Measurements from ENCODE around the gene KRTAP20-3. TPM values are rescaled to one million over a fixed set of nuclear protein-coding genes. Genes with fewer than 3 reads are reported as not detected.

The KRTAP20-3 gene
- not detected for total RNA-seq
- not detected for polyA plus RNA-seq
- long read RNA-seq, donor 1: 0 reads
- long read RNA-seq, donor 2: 0 reads
- long read RNA-seq, donor 3: 0 reads
- long read RNA-seq, donor 4: 0 reads
- long read RNA-seq, donor 5: 0 reads
- long read RNA-seq, donor 6: 0 reads
- long read RNA-seq, donor 7, partial matches to known transcripts: 0 of 1 reads
- long read RNA-seq, donor 7, other reads (novel, unspliced or antisense): 0 of 1 reads
- long read RNA-seq, donor 8: 0 reads
- long read RNA-seq, donor 9: 0 reads
- long read RNA-seq, donor 10: 0 reads

GRCh38 chr21:30642564-30642963, at the start of gene KRTAP20-3:
Gene KRTAP20-3, plus strand, starts transcription at chr21:30642864.
- no peak within 1 kb of the TSS for H3K4me3 ChIP-seq (ENCODE audit: low read length in 2 of 2)
- no peaks in the 10 kb centered on the region for H3K9me3 ChIP-seq (ENCODE audit: control insufficient read depth in 2 of 2, insufficient read depth in 1 of 2, low read length in 1 of 2)
- no peaks in the 10 kb centered on the region for H3K27me3 ChIP-seq (ENCODE audit: control insufficient read depth in 2 of 2, insufficient read depth in 1 of 2, low read length in 1 of 2)
- no peaks in the 10 kb centered on the region for H3K36me3 ChIP-seq (ENCODE audit: control insufficient read depth in 2 of 2, insufficient read depth in 2 of 2, low read length in 1 of 2)
- DNase-seq (ENCODE audit: low read depth in 6 of 9, low spot score in 9 of 9): no peak
- no peaks in the 10 kb centered on the region for H3K4me1 ChIP-seq (ENCODE audit: control insufficient read depth in 2 of 2, insufficient read depth in 2 of 2, low read length in 2 of 2)
- WGBS: 98% methylated on average over 2 of the region's 2 CpGs
- no peak within 1 kb of the TSS for H3K27ac ChIP-seq (ENCODE audit: low read depth in 1 of 2, low read length in 1 of 2)

- Histone ChIP-seq H3K4me1 (ENCODE audit: control insufficient read depth in 2 of 2, insufficient read depth in 2 of 2, low read length in 2 of 2) (no peaks in the 10 kb centered on the region), H3K27ac (ENCODE audit: low read depth in 1 of 2, low read length in 1 of 2) (no peak within 1 kb of the TSS), H3K27me3 (ENCODE audit: control insufficient read depth in 2 of 2, insufficient read depth in 1 of 2, low read length in 1 of 2) (no peaks in the 10 kb centered on the region), H3K4me3 (ENCODE audit: low read length in 2 of 2) (no peak within 1 kb of the TSS), H3K36me3 (ENCODE audit: control insufficient read depth in 2 of 2, insufficient read depth in 2 of 2, low read length in 1 of 2) (no peaks in the 10 kb centered on the region), H3K9me3 (ENCODE audit: control insufficient read depth in 2 of 2, insufficient read depth in 1 of 2, low read length in 1 of 2) (no peaks in the 10 kb centered on the region)
- 95% methylated on average over 6 of the region's 6 CpGs for whole genome bisulfite sequencing
- DNase-seq (ENCODE audit: low read depth in 6 of 9, low spot score in 9 of 9): no peak
Observed at GRCh38 chr21:30598802-30599201, 43.9 kb upstream of the KRTAP20-3 start, which contains the start of gene KRTAP6-2. Gene KRTAP6-2, minus strand, starts transcription at chr21:30598902. Its CDS starts 28 bp downstream, at chr21:30598874.

- no peak for DNase-seq (ENCODE audit: low read depth in 6 of 9, low spot score in 9 of 9)
- Histone ChIP-seq H3K27me3 (ENCODE audit: control insufficient read depth in 2 of 2, insufficient read depth in 1 of 2, low read length in 1 of 2) (no peaks in the 10 kb centered on the region), H3K4me1 (ENCODE audit: control insufficient read depth in 2 of 2, insufficient read depth in 2 of 2, low read length in 2 of 2) (no peaks in the 10 kb centered on the region), H3K27ac (ENCODE audit: low read depth in 1 of 2, low read length in 1 of 2) (no peak within 1 kb of the TSS), H3K36me3 (ENCODE audit: control insufficient read depth in 2 of 2, insufficient read depth in 2 of 2, low read length in 1 of 2) (no peaks in the 10 kb centered on the region), H3K4me3 (ENCODE audit: low read length in 2 of 2) (no peak within 1 kb of the TSS), H3K9me3 (ENCODE audit: control insufficient read depth in 2 of 2, insufficient read depth in 1 of 2, low read length in 1 of 2) (no peaks in the 10 kb centered on the region)
- 94% methylated on average over 1 of the region's 1 CpG for WGBS
Observed at GRCh38 chr21:30600787-30601186, 41.9 kb upstream of the KRTAP20-3 start, which contains the start of gene KRTAP22-1. Gene KRTAP22-1, plus strand, starts transcription at chr21:30601087.

GRCh38 chr21:30605968-30606367, 36.7 kb upstream of the KRTAP20-3 start:
- H3K4me1 ChIP-seq (ENCODE audit: control insufficient read depth in 2 of 2, insufficient read depth in 2 of 2, low read length in 2 of 2): no peaks in the 10 kb centered on the region
- no peak overlapping the region for H3K4me3 ChIP-seq (ENCODE audit: low read length in 2 of 2)
- no peak for DNase-seq (ENCODE audit: low read depth in 6 of 9, low spot score in 9 of 9)
- H3K27ac ChIP-seq (ENCODE audit: low read depth in 1 of 2, low read length in 1 of 2): no peak overlapping the region
- 95% methylated on average over 2 of the region's 2 CpGs for WGBS
- H3K9me3 ChIP-seq (ENCODE audit: control insufficient read depth in 2 of 2, insufficient read depth in 1 of 2, low read length in 1 of 2): no peaks in the 10 kb centered on the region
- no peaks in the 10 kb centered on the region for H3K27me3 ChIP-seq (ENCODE audit: control insufficient read depth in 2 of 2, insufficient read depth in 1 of 2, low read length in 1 of 2)
- H3K36me3 ChIP-seq (ENCODE audit: control insufficient read depth in 2 of 2, insufficient read depth in 2 of 2, low read length in 1 of 2): no peaks in the 10 kb centered on the region

GRCh38 chr21:30612132-30612531, 30.5 kb upstream of the KRTAP20-3 start:
- Histone ChIP-seq H3K4me1 (ENCODE audit: control insufficient read depth in 2 of 2, insufficient read depth in 2 of 2, low read length in 2 of 2) (no peaks in the 10 kb centered on the region), H3K4me3 (ENCODE audit: low read length in 2 of 2) (no peak overlapping the region), H3K27ac (ENCODE audit: low read depth in 1 of 2, low read length in 1 of 2) (no peak overlapping the region), H3K9me3 (ENCODE audit: control insufficient read depth in 2 of 2, insufficient read depth in 1 of 2, low read length in 1 of 2) (peaks cover 0 to 3% of the 10 kb centered on the region in 2 donors), H3K27me3 (ENCODE audit: control insufficient read depth in 2 of 2, insufficient read depth in 1 of 2, low read length in 1 of 2) (no peaks in the 10 kb centered on the region), H3K36me3 (ENCODE audit: control insufficient read depth in 2 of 2, insufficient read depth in 2 of 2, low read length in 1 of 2) (no peaks in the 10 kb centered on the region)
- 92% methylated on average over 2 of the region's 2 CpGs for WGBS
- DNase-seq (ENCODE audit: low read depth in 6 of 9, low spot score in 9 of 9): no peak

- H3K4me1 ChIP-seq (ENCODE audit: control insufficient read depth in 2 of 2, insufficient read depth in 2 of 2, low read length in 2 of 2): no peaks in the 10 kb centered on the region
- no peaks in the 10 kb centered on the region for H3K27me3 ChIP-seq (ENCODE audit: control insufficient read depth in 2 of 2, insufficient read depth in 1 of 2, low read length in 1 of 2)
- WGBS: 80% methylated on average over 2 of the region's 2 CpGs
- H3K9me3 ChIP-seq (ENCODE audit: control insufficient read depth in 2 of 2, insufficient read depth in 1 of 2, low read length in 1 of 2): peaks cover 0 to 3% of the 10 kb centered on the region in 2 donors
- no peak within 1 kb of the TSS for H3K27ac ChIP-seq (ENCODE audit: low read depth in 1 of 2, low read length in 1 of 2)
- H3K36me3 ChIP-seq (ENCODE audit: control insufficient read depth in 2 of 2, insufficient read depth in 2 of 2, low read length in 1 of 2): no peaks in the 10 kb centered on the region
- DNase-seq (ENCODE audit: low read depth in 6 of 9, low spot score in 9 of 9): no peak
- no peak within 1 kb of the TSS for H3K4me3 ChIP-seq (ENCODE audit: low read length in 2 of 2)
Observed at GRCh38 chr21:30613836-30614235, 28.8 kb upstream of the KRTAP20-3 start, which contains the start of gene KRTAP6-1. Gene KRTAP6-1, minus strand, starts transcription at chr21:30613930. Its CDS starts 26 bp downstream, at chr21:30613904.

- no peak overlapping the region for H3K27ac ChIP-seq (ENCODE audit: low read depth in 1 of 2, low read length in 1 of 2)
- H3K4me3 ChIP-seq (ENCODE audit: low read length in 2 of 2): no peak overlapping the region
- no peaks in the 10 kb centered on the region for H3K4me1 ChIP-seq (ENCODE audit: control insufficient read depth in 2 of 2, insufficient read depth in 2 of 2, low read length in 2 of 2)
- H3K9me3 ChIP-seq (ENCODE audit: control insufficient read depth in 2 of 2, insufficient read depth in 1 of 2, low read length in 1 of 2): peaks cover 0 to 3% of the 10 kb centered on the region in 2 donors
- DNase-seq (ENCODE audit: low read depth in 6 of 9, low spot score in 9 of 9): no peak
- no peaks in the 10 kb centered on the region for H3K27me3 ChIP-seq (ENCODE audit: control insufficient read depth in 2 of 2, insufficient read depth in 1 of 2, low read length in 1 of 2)
- H3K36me3 ChIP-seq (ENCODE audit: control insufficient read depth in 2 of 2, insufficient read depth in 2 of 2, low read length in 1 of 2): no peaks in the 10 kb centered on the region
Observed at GRCh38 chr21:30615199-30615598, 27.5 kb upstream of the KRTAP20-3 start.

- no peak within 1 kb of the TSS for H3K4me3 ChIP-seq (ENCODE audit: low read length in 2 of 2)
Observed at GRCh38 chr21:30616125-30616524, 26.5 kb upstream of the KRTAP20-3 start, which contains the start of gene KRTAP20-1. Gene KRTAP20-1, plus strand, starts transcription at chr21:30616425. Its CDS starts 30 bp downstream, at chr21:30616455.

GRCh38 chr21:30620080-30620479, 22.6 kb upstream of the KRTAP20-3 start:
- H3K4me3 ChIP-seq (ENCODE audit: low read length in 2 of 2): no peak overlapping the region
- no peak overlapping the region for H3K27ac ChIP-seq (ENCODE audit: low read depth in 1 of 2, low read length in 1 of 2)
- H3K9me3 ChIP-seq (ENCODE audit: control insufficient read depth in 2 of 2, insufficient read depth in 1 of 2, low read length in 1 of 2): peaks cover 0 to 3% of the 10 kb centered on the region in 2 donors
- no peak for DNase-seq (ENCODE audit: low read depth in 6 of 9, low spot score in 9 of 9)
- no peaks in the 10 kb centered on the region for H3K4me1 ChIP-seq (ENCODE audit: control insufficient read depth in 2 of 2, insufficient read depth in 2 of 2, low read length in 2 of 2)
- H3K36me3 ChIP-seq (ENCODE audit: control insufficient read depth in 2 of 2, insufficient read depth in 2 of 2, low read length in 1 of 2): no peaks in the 10 kb centered on the region
- no peaks in the 10 kb centered on the region for H3K27me3 ChIP-seq (ENCODE audit: control insufficient read depth in 2 of 2, insufficient read depth in 1 of 2, low read length in 1 of 2)

More at GRCh38 chr21:30616125-30616524, 26.5 kb upstream of the KRTAP20-3 start, which contains the start of gene KRTAP20-1:
- WGBS: 98% methylated on average over 2 of the region's 2 CpGs
- H3K4me1 ChIP-seq (ENCODE audit: control insufficient read depth in 2 of 2, insufficient read depth in 2 of 2, low read length in 2 of 2): no peaks in the 10 kb centered on the region
- no peaks in the 10 kb centered on the region for H3K36me3 ChIP-seq (ENCODE audit: control insufficient read depth in 2 of 2, insufficient read depth in 2 of 2, low read length in 1 of 2)
- H3K27ac ChIP-seq (ENCODE audit: low read depth in 1 of 2, low read length in 1 of 2): no peak within 1 kb of the TSS
- peaks cover 0 to 3% of the 10 kb centered on the region in 2 donors for H3K9me3 ChIP-seq (ENCODE audit: control insufficient read depth in 2 of 2, insufficient read depth in 1 of 2, low read length in 1 of 2)
- DNase-seq (ENCODE audit: low read depth in 6 of 9, low spot score in 9 of 9): no peak
- H3K27me3 ChIP-seq (ENCODE audit: control insufficient read depth in 2 of 2, insufficient read depth in 1 of 2, low read length in 1 of 2): no peaks in the 10 kb centered on the region

All from thymus (tissue), 14 donors.